Stimulated activated CD4-positive, alpha-beta T cell treated with anti-CD3 and anti-CD28 coated beads, Interleukin-1b, Interleukin-23, amount 100 ng/mL, for 48 hours (primary cell): Measurements from ENCODE around the gene FECH.

ENCODE experiments used
- DNase-seq: peaks from one replicate; pipeline ENCODE4 v3.0.0-alpha.2; 2020

FECH gene

GRCh38 chr18:57579934-57580333 is 6.6 kb downstream of the FECH start:
- no peak for DNase-seq

- no peak for DNase-seq
These were observed 10.2 kb downstream of the FECH start for GRCh38 chr18:57576316-57576715.

GRCh38 chr18:57575542-57575941 is 11.0 kb downstream of the FECH start:
- DNase-seq = no peak

GRCh38 chr18:57574866-57575265 is 11.6 kb downstream of the FECH start:
- DNase-seq = no peak

- no peak for DNase-seq
These were observed 16.3 kb downstream of the FECH start for GRCh38 chr18:57570162-57570561.

- DNase-seq = no peak
These were observed 17.4 kb downstream of the FECH start for GRCh38 chr18:57569133-57569532.

GRCh38 chr18:57561728-57562423 is 24.6 kb downstream of the FECH start:
- DNase-seq = no peak

- no peak for DNase-seq
These were observed 25.2 kb downstream of the FECH start for GRCh38 chr18:57561261-57561660.

- DNase-seq = no peak
These were observed 27.2 kb downstream of the FECH start for GRCh38 chr18:57559314-57559713.

GRCh38 chr18:57555134-57555533 is 31.4 kb downstream of the FECH start:
- no peak for DNase-seq

GRCh38 chr18:57550510-57550909 is 36.0 kb downstream of the FECH start:
- DNase-seq = no peak

GRCh38 chr18:57547260-57547659 is 39.2 kb downstream of the FECH start:
- DNase-seq = no peak

- no peak for DNase-seq
These were observed 41.4 kb downstream of the FECH start for GRCh38 chr18:57544936-57545660.

GRCh38 chr18:57543560-57543959 is 42.9 kb downstream of the FECH start:
- DNase-seq = no peak

GRCh38 chr18:57542812-57543427 is 43.6 kb downstream of the FECH start:
- no peak for DNase-seq

- DNase-seq = no peak
These were observed 44.4 kb downstream of the FECH start for GRCh38 chr18:57542126-57542525.

- DNase-seq = no peak
These were observed 46.8 kb downstream of the FECH start for GRCh38 chr18:57539702-57540101.

GRCh38 chr18:57538614-57539013 is 47.9 kb downstream of the FECH start:
- no peak for DNase-seq

GRCh38 chr18:57534511-57534909 is 52.0 kb downstream of the FECH start:
- DNase-seq = no peak

- no peak for DNase-seq
These were observed 52.5 kb downstream of the FECH start for GRCh38 chr18:57533868-57534510.

- no peak for DNase-seq
These were observed 53.3 kb downstream of the FECH start for GRCh38 chr18:57533006-57533867.

- no peak for DNase-seq
These were observed 57.4 kb downstream of the FECH start for GRCh38 chr18:57529151-57529550.
